GM19328 (cell line): ENCODE measurements around the gene FARP1.

Experiments used
- ATAC-seq: cut with Tn5 transposase; IDR thresholded peaks from one replicate; pipeline ENCODE4 v1.9.1; 2021; ENCODE audit warnings: mild to moderate bottlenecking, moderate library complexity; ENCODE audit not compliant: unreplicated experiment

Gene FARP1

DNA sequence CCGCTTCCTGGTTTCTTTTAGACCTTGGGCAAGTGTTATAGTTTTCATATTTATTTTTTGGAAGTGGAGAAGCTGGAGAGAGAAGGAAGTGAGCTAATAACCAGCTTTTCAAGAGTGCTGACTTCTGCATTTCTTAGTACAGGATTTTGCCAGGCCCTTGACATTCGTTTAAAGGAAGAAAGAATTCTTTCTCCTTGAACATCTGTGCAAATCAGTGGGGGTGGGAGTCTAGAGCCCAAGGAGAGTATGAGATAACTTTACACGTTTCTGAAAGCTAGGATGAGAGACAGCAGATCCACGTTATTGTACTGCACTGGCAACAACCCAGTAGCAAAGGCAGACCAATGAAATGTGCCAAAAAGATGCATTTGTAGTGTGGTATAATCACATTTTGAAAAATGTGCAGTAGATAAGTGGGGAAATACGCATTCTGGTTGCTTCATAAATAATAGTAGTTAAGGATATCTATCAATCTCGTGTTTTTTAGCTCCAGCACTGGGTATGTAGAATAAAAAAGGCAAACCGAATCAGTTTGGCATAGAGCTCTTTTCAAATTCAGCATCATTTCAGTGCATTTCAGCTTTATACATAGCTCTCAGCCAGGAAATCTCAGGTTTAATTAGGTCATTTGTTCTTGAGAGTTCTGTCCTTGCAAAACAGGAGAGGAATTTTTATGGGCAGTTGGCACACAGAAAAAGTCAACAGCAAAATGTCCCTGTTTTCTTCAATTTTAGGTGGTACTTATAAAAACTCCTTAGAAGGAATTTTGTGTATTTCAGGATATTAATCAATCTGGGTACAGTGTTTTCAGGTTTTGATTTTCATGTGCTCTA is 29.9 kb downstream of the FARP1 start:
- ATAC-seq: no peak

DNA sequence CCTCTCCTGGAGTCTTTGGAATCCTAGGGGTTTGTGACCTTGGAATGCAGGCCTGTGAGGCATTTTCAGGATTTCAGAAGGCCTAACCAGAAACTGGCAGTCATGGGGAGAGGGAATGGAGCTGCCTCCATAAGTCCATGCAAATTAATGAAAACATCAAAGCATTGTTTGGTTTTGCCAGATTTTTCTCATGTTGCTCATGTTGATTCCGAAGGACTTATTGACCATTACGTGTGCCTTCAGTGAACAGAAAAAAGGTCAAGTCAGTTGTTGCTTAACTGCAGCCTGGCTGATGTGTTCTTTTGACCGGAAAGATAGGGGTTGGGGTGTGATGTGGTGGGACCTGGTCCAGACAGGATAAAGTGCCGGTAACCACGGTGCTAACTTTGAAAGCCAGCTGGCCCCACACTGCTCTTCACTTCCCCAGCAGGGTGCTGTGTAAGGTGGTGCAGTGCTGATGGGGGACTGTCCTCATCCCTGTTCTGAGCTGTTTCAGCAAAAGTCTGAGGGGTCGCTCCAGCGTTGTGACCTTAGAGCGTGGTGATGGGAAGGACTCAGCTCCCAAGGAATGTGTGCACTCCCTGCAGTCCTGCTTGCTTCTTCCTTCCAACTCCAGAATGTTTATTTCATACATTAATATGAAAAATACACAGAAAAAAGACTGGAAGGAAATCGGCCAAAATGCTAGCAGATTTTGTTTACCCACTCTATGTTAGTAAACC is 30.7 kb downstream of the FARP1 start:
- no peak for ATAC-seq

DNA sequence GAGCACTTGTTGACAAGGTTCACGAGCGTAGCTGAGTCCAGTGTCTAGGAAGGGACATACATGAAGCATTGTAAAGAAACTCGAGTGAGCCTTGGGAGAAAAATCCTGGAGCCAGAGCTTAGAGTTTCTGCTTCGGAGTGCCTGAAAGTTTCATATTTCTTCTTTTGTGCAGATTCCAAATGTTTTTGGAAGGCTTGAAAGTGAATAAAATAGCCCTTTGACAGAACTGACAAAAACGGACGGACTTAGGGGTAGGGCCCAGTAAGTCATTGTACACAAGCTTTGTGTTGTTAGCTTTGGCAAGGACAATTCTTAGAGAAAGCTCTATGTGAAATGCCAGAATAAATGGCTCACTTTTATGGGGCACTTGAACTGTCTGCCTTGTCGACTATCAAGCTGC is 31.4 kb downstream of the FARP1 start:
- no peak for ATAC-seq

DNA sequence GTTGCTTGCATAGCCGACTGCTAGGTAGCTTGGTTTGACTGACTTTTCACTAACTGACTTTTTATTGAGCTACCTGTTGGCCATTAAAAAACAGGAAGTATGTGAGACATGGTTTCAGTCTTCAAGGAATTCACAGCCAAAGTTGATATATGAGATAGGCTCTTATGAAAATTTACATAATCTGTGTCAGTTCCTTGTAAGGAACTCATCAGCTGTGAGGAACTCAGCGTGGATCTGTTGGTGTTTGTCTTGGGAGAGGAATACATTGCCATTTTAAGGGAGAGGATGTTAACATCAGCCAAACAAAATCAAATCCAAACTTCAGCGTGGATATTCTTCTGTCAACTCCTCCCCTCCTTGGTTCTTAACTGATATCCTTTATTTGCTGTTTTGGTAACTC is 32.1 kb downstream of the FARP1 start:
- no peak for ATAC-seq

DNA sequence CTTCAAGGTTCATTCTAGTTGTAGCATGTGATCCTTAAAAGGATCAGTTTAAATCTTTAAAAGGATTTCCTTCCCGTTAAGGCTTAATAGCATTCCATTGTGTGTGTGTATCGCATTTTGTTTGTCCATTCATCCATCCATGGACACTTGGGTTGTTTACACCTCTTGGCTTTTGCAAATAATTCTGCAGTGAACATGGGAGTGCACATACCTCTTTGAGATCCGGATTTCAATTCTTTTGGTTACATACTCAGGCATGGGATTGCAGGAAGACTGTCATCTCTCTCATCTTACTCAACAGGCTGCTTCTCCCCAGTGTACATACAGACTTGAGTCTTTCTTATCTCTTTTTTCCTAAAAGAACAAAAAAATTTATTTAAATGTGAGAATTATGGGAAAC is 32.9 kb downstream of the FARP1 start:
- ATAC-seq: no peak

DNA sequence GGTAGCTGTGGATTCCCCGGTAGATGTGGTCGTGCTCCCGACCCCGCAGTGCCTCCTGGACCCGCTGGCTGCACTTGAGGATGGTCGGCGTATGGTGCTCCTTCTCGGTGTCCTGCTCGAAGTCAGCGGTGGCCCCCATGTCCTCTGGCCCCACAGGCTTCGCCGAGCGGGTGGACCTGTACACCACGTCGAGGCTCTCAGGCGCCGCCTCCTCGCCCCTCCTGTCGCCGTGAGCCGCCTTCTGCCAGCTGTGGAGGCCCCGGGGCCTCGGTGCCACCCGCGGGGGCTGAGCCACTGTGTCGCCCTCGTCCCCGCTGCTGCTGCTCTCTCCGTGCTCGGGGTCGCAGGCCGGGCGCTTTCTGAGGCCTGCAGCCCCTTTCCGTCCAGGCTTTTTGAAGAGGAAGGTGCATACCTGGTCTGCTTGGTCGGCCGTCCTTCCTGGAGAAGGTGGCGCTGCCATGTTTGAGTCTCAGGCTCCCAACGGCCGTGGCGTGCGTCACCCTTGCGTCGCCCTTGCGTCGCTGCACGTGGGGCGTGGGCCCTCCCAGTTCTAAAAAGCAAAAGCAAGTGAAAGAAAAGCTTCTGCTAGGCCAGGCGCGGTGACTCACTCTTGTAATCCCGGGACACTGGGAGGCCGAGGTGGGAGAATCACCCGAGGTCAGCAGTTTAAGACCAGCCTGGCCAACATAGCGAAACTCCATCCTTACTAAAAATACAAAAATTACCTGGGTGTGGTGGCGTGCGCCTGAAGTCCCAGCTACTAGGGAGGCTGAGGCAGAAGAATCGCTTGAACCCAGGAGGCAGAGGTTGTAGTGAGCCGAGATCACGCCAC is 34.1 kb downstream of the FARP1 start, which contains the start of gene RNF113B:
TSS of gene RNF113B (minus strand) at position 493 of the 832 bp plus-strand sequence. CDS start at position 460, 33 bp downstream.
- ATAC-seq: no peak

DNA sequence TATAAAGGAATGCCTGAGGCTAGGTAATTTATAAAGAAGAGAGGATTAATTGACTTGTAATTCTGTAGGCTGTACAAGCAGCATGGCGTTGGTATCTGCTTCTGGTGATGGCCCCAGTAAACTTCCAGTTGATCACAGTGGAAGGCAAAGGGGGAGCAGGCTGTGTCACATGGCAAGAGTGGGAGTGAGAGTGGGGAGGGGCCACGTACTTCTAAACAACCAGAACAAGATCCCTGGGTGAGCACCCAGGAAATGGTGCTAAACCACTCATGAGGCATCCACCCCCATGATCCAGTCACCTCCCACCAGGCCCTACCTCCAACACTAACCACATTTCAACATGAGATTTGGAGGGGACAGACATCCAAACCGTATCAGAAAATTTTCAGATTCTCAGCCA is 37.2 kb downstream of the FARP1 start:
- ATAC-seq: no peak

DNA sequence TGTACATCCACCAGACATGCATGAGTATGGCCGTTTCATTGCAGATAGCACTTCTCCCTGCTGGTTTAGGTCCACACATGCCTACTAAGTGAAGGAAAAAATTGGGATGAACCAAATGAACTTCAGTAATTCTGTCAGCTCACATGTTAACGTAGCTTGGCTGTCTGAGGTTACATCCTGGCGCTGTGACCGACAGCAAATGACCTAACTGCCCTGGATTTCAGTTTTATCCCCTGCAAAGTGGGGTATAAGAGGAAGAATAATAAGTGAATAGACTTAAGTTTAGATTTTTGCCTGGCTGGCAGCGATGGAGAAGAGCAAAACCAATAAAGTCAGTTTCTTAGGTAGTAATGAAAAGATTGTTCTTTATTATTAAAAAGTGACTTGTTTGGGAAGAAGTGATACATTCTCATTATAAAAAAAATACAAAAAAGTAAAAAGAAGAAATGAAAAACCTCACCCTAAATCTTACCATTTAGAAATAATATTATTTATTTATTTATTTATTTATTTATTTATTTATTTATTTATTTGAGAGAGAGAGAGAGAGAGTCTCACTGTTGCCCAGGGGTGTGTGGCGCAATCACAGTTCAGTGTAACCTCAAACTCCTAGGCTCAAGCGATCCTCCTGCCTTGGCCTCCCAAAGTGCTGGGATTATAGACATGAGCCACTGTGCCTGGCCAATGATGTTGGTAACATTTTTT is 38.4 kb downstream of the FARP1 start:
- no peak for ATAC-seq

DNA sequence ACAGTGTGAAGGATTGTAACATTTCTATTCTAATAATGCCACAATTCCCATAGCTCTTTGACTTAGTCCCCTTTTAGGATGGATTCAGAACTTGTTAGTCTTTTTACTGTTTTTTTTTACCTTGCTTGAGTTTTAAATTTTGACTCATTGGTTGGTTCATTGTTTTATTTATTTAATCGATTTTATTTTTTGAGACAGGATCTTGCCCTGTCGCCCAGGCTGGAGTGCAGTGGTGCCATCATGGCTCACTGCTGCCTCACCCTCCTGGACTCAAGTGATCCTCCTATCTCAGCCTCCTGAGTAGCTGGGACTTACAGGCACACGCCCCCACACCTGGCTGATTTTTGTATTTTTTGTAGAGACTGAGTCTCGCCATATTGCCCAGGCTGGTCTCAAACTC is 39.3 kb downstream of the FARP1 start:
- ATAC-seq: no peak

DNA sequence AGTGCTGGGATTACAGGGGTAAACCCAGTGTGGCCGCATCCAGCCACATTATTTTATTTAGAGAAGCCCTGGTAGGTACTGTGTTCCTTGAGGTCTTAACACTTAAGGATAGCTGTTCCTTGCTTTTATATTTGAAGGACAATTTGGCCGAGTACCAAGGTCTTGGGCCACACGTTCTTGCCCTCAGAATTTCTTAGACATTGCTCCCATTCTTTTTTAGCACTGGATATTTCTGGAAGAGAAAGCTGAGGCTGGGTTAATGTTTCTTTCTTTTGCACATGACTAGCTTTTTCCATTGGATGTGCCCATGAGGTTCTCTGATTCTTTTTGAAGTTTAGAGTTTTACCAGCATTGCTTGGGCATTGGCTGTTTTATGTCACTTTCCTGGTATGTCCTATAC is 39.7 kb downstream of the FARP1 start:
- no peak for ATAC-seq

DNA sequence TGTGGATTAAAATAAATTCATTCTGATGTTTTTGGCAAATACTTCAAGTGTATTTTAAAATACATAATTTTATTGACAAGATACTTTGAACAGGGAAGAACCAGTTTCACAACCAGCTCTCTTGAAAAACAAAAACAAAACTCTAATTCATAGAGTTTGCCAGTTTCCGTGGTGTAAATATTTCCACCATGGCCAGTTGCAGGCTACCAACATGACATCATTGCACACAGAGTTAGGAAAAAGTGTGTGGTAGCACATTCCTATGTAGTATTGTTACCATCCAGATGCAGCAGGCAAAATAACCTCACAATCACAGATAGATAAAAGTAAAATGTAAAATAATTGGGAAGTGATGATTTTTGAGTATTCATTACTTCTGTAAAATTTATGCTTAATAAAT is 41.9 kb downstream of the FARP1 start:
- no peak for ATAC-seq

DNA sequence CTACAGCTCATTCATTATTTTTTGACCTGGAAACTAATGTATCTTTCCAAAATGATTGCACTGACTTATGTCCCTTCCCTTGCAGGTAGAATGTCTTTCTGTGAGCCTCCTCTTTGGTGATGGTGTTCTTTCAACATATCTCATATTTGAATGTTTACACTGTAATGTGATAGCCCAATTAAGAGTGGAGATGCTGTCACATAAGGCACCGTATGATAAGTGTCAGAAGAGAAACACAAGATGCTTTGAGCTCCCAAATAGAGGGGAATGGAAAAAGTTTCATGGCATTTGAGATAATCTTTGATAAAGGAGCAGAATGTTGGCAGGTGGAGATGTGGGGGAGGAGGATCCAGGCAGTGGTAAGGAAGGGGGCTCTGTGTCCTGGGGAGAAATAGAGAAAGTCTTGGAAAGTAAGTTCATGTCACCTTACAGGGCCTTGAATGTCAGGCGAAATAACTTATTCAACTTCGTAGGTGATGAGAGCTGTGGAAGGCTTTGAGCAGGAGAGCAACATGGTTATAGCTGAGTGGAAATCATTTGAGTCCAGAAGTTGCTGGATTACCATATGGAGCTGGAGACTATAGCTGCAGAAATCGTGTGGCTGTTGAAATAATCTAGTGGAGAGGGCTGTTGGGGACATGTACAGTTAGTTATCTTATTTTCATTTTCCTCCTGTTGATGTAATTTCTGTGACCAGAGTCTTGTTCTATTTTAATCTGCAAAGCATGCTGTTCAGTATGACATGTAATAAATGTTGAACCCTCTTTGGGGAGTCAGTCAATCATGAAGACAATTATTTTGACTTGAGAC is 44.5 kb downstream of the FARP1 start:
- no peak for ATAC-seq

DNA sequence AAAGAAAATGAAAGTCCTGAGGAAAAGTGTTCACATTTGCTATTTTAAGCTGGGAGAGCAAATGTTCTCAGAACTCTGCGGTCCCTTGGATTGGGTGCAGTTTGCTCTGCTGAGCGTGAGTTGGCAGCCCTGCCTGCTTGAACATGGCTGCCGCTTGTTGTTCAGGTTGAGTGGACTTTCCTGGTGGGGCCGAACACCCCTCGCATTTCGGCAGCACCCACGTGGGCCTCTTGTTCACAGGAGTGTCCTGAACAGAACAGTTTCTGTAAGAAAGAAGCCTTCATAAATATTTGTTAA is 45.0 kb downstream of the FARP1 start:
- ATAC-seq: no peak

DNA sequence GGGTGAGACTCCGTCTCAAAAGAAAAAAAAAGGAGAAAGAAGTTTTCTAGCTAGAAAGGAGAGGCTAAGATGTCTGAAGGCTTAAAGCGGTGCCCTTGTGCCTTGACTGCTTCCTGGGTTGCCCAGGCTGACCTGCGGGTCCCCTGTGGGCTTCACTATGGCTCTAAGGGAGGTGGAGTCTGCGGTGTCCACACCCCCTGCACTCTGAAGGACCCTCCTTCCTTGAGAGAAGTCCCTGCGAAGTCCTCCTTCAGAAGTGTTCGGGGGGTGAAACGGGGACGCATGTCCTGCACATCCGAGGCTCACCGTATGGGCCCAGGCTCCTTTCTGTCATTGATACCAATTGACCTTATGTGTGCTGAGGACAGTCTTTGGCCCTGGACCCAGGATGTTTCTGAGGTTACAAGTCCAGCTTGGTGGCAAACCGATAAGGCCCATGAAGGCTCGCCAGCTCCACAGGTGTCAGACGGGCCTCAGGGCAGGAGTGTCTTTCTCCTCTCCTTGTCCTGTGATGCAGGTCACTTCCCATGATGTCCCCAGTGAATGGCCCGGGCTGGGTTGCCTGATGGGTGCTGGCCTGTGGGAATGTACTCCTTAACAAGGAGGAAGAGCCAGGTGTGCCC is 45.8 kb downstream of the FARP1 start:
- ATAC-seq: no peak

DNA sequence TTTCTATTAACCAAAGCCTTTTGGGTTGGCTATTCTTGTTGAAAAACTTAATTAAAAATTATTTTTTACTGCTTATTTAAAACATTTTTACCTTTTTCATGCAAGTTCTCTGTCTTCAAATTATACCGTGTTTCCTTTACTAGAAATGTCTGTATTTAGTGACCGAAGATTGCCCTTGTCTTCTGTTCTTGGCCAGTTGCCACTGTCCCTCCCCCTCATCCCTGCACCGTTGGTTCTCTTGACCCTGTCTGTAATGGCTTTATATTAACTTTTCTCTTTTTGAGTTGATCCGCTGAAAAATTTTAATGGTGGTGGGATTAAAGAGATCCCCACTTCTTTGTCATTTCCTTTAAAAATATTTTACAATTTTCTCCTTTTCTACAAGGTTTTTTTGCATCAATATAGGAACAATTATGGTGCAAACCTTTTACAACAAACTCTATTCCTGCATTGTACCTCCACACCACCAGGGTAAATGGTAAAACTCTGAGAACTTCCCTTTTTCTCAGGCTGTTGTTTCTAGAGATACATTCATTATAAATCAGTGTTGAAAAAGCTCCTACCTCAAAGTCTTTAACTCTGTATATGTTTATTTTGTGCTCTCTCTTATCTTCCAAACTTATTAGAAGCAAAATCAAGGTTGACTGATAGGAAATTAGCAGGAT is 47.1 kb downstream of the FARP1 start:
- ATAC-seq: no peak

DNA sequence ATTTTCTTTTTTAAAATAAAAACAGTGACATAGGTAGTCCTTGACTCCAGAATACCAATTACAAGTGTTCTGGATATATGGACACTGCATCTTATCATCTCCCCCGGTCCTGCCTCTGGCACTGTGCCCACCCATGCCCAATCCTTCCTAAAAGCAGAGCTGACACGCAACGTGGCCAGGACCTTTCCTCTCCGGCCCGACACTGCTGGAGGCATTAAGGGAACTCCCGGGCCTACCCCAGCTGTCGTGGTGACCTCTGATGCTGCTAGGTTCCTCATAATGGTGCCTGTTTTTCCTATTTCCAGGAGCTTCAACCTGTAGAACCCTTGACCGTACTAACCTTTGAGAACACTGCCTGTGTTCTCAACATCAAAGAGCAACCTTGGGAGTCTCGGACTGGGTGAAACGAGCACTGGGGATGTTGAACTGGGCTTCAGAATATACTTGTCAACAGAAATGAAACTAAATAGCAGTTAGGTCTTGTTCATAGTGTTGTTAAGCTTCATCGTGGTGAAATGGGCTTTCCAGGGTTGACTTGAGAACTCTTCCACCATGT is 48.1 kb downstream of the FARP1 start:
- no peak for ATAC-seq

DNA sequence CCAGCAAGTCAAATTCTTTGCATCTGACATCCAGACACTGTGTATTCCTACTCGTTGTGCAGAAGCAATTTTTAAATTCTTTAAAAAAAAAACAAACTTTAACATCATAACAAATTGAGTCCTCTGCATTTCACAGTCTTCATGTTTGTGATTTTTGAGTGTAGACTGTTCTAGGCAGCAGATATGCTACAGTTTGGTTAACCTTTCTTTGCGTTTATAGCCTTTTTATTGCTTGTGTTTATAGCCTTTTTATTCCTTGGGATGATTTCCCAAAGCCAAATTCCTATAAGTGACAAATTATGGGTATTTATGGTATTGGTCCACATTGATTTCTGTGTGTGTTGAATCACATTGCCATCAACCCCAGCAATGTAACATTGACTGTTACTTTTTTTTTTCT is 49.1 kb downstream of the FARP1 start:
- no peak for ATAC-seq

DNA sequence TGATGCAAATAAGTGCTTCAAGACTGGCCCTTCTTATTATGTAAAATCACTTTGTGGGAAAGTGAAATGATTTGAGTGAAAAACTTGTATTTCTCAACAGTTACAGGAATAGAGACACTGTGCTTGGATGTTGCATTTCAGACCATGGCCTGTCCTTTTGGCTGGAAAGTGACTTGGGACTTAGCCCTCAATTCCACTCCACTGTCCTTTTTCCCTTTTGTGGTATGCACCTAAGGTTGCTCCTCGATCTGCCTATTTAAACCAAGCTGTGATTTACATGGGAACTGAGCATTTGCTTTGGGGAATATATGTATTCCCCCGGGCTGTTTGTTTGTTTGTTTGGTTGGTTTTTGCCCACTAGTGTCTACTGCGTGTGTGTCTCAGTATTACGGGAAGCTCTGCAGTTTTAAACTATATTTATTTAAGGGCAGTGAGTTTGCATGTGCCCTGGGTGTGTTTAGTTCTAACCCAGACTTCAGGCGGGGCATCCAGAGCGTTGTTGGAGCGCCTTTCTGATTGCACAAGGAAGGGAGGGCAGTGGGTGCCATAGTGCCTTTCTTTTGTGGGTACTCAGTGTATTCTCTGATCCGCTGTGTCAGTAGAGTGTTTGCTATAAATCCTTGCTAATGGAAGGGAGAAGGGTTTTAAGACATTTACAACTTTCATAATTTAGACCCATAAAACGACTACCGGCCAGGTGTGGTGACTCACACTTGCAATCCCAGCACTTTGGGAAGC is 52.3 kb downstream of the FARP1 start:
- no peak for ATAC-seq
